Measurements from ENCODE around the gene WAC. TPM values are rescaled to one million over a fixed set of nuclear protein-coding genes. Genes with fewer than 3 reads are reported as not detected.

The WAC gene
- total RNA-seq, 2 donors from 2014 or later, result 133 TPM

DNA sequence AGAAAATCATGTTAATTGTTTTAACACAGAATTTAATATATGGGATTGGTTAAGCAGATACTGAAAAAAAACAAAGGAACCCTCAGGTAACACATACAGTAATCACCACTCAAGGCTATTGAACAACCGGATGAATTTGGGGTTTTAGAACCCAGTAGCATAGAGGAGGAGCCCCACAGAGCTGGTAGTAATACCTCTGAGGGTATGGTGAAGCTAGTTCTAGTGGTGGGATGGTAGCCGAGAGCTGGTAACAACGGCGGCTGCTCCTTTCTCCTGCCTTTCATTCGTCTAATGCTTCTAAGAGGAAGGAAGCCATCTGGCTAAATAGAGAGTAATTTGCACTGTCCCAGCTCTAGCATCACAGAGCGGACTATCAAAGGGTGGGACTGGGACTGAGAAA, 52.2 kb downstream of the WAC start:
- H3K9me3 ChIP-seq (ENCODE audit: control insufficient read depth, low read length), result no peaks in the 10 kb centered on the region
- no peaks in the 10 kb centered on the region for H3K9me3 Mint-ChIP-seq
- no peaks in the 10 kb centered on the region for H3K27me3 Mint-ChIP-seq (ENCODE audit: insufficient read depth)
- no peak overlapping the region for H3K4me3 ChIP-seq (ENCODE audit: low read length)
- DNase-seq, result no peak
- H3K4me3 Mint-ChIP-seq, result no peak overlapping the region
- peaks cover 95% of the 10 kb centered on the region for H3K36me3 ChIP-seq (ENCODE audit: control insufficient read depth, insufficient read depth, low read length)
- peak overlapping the region; percentile 33 for H3K27ac Mint-ChIP-seq
- H3K27me3 ChIP-seq (ENCODE audit: control insufficient read depth, insufficient read depth, low read length, poor library complexity, severe bottlenecking), result no peaks in the 10 kb centered on the region
- H3K4me1 ChIP-seq (ENCODE audit: control insufficient read depth, insufficient read depth, low read length), result peaks cover 6% of the 10 kb centered on the region
- peaks cover 61% of the 10 kb centered on the region for H3K36me3 Mint-ChIP-seq (ENCODE audit: low read depth)
- WGBS, 2 experiments (ENCODE audit: insufficient coverage in 1 of 2, insufficient read length in 1 of 2), result 83% methylated on average over 1 to 6 of the region's 6 CpGs
- H3K27ac ChIP-seq (ENCODE audit: low read depth, low read length), result no peak overlapping the region
- TF ChIP-seq, protein P1, sequence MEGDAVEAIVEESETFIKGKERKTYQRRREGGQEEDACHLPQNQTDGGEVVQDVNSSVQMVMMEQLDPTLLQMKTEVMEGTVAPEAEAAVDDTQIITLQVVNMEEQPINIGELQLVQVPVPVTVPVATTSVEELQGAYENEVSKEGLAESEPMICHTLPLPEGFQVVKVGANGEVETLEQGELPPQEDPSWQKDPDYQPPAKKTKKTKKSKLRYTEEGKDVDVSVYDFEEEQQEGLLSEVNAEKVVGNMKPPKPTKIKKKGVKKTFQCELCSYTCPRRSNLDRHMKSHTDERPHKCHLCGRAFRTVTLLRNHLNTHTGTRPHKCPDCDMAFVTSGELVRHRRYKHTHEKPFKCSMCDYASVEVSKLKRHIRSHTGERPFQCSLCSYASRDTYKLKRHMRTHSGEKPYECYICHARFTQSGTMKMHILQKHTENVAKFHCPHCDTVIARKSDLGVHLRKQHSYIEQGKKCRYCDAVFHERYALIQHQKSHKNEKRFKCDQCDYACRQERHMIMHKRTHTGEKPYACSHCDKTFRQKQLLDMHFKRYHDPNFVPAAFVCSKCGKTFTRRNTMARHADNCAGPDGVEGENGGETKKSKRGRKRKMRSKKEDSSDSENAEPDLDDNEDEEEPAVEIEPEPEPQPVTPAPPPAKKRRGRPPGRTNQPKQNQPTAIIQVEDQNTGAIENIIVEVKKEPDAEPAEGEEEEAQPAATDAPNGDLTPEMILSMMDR (conservative IDR thresholded peaks at IDR 0.05), result no peak
- no peak overlapping the region for H3K9ac ChIP-seq (ENCODE audit: extremely low read depth, low read length, poor library complexity, severe bottlenecking)
- H3K4me1 Mint-ChIP-seq, result peaks cover 36% of the 10 kb centered on the region

DNA sequence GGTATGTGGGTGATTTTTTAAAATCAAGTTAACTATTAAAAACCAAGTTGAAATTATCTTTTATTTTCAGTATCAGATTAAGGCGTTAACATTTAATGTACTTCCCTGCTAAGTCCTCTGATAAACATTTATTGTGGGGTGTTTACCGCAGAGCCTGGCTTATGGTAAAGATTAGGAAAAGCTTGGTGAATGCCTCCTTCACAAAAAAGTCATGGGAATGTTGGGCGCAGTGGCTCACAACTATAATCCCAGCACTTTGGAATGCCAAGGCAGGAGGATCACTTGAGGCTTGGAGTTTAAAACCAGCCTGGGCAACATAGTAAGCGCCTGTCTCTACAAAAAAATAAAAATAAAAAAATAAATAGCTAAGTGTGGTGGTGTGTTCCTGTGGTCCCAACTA, 53.3 kb downstream of the WAC start:
- H3K27me3 ChIP-seq (ENCODE audit: control insufficient read depth, insufficient read depth, low read length, poor library complexity, severe bottlenecking), result no peaks in the 10 kb centered on the region
- no peak overlapping the region for H3K4me3 ChIP-seq (ENCODE audit: low read length)
- no peak overlapping the region for H3K4me3 Mint-ChIP-seq
- H3K27ac Mint-ChIP-seq, result peak overlapping the region; percentile 33
- peaks cover 36% of the 10 kb centered on the region for H3K4me1 Mint-ChIP-seq
- H3K36me3 Mint-ChIP-seq (ENCODE audit: low read depth), result peaks cover 63% of the 10 kb centered on the region
- DNase-seq, result no peak
- peaks cover 6% of the 10 kb centered on the region for H3K4me1 ChIP-seq (ENCODE audit: control insufficient read depth, insufficient read depth, low read length)
- no peaks in the 10 kb centered on the region for H3K27me3 Mint-ChIP-seq (ENCODE audit: insufficient read depth)
- H3K9me3 Mint-ChIP-seq, result no peaks in the 10 kb centered on the region
- no peak overlapping the region for H3K27ac ChIP-seq (ENCODE audit: low read depth, low read length)
- H3K9me3 ChIP-seq (ENCODE audit: control insufficient read depth, low read length), result no peaks in the 10 kb centered on the region
- H3K9ac ChIP-seq (ENCODE audit: extremely low read depth, low read length, poor library complexity, severe bottlenecking), result no peak overlapping the region
- WGBS, 2 experiments (ENCODE audit: insufficient coverage in 1 of 2, insufficient read length in 1 of 2), result 82 to 93% methylated on average over 2 to 4 of the region's 4 CpGs
- peaks cover 95% of the 10 kb centered on the region for H3K36me3 ChIP-seq (ENCODE audit: control insufficient read depth, insufficient read depth, low read length)
- TF ChIP-seq, protein P1 (conservative IDR thresholded peaks at IDR 0.05), result no peak

DNA sequence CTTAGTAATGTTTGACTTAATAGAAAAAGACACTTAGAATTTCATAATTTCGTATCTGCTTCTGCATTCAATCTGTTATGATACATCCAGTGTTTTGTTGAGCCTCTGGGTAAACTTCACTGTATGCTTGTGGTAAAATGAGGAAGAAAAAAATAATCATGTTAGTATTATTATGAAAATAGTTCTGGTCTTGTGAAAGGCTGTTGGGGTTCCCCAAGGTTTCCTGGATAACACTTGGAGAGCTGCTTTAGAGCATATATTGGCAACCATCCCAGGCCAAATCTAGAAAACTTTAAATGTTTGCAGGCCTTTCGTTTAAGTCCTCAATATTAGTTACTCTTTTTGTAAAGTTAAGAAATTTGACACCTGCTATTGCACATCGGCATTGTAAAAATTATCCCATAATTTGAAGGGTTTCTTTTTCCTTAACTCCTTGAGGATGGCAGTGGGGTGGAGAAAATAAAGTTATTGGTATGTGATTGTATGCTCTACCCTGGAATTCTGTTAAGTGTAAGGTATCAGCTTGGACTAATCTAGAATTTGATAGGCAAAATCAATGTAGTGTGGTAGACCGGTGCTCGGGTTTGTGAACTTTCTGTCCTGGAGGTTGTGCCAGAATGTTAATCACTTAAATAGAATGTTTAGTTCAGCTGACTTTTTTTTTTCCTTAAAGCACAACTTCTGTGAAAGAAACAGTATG, 54.5 kb downstream of the WAC start:
- peaks cover 6% of the 10 kb centered on the region for H3K4me1 ChIP-seq (ENCODE audit: control insufficient read depth, insufficient read depth, low read length)
- H3K4me3 ChIP-seq (ENCODE audit: low read length), result no peak overlapping the region
- no peaks in the 10 kb centered on the region for H3K9me3 ChIP-seq (ENCODE audit: control insufficient read depth, low read length)
- Mint-ChIP-seq H3K27ac (no peak overlapping the region), H3K4me3 (no peak overlapping the region), H3K9me3 (no peaks in the 10 kb centered on the region), H3K4me1 (peaks cover 35% of the 10 kb centered on the region), H3K36me3 (ENCODE audit: low read depth) (peaks cover 69% of the 10 kb centered on the region), H3K27me3 (ENCODE audit: insufficient read depth) (no peaks in the 10 kb centered on the region)
- 97% methylated on average over 5 of the region's 5 CpGs for WGBS, 2 experiments (ENCODE audit: insufficient coverage in 1 of 2, insufficient read length in 1 of 2)
- no peak overlapping the region for H3K27ac ChIP-seq (ENCODE audit: low read depth, low read length)
- H3K36me3 ChIP-seq (ENCODE audit: control insufficient read depth, insufficient read depth, low read length), result peaks cover 96% of the 10 kb centered on the region
- TF ChIP-seq, protein P1 (conservative IDR thresholded peaks at IDR 0.05), result no peak
- H3K9ac ChIP-seq (ENCODE audit: extremely low read depth, low read length, poor library complexity, severe bottlenecking), result no peak overlapping the region
- DNase-seq, result no peak
- no peaks in the 10 kb centered on the region for H3K27me3 ChIP-seq (ENCODE audit: control insufficient read depth, insufficient read depth, low read length, poor library complexity, severe bottlenecking)

Measured in endodermal cell (in vitro differentiated cells).